Stimulated activated CD8-positive, alpha-beta memory T cell treated with anti-CD3 and anti-CD28 coated beads, Interleukin-15, amount 100 ng/mL, for 4 hours (primary cell): ENCODE data around the gene DAPK2.
"Not testable (repeated sequence)": the region's sequence is repeated elsewhere in the genome, so short reads cannot be mapped to it uniquely, and the experiment has no call there.

Experiments used
- DNase-seq, 2 donors: peaks; one replicate each; pipeline ENCODE4 v3.0.0-alpha.2; 2020; ENCODE audit warnings: low read depth in 2 of 2

DAPK2 gene

GRCh38 chr15:64053674-64054073, 7.4 kb upstream of the DAPK2 start:
- DNase-seq = not testable (repeated sequence)

- no peak for DNase-seq
These were observed 6.7 kb upstream of the DAPK2 start for GRCh38 chr15:64052925-64053491.

- no peak for DNase-seq
These were observed 5.3 kb upstream of the DAPK2 start for GRCh38 chr15:64051407-64052259.

GRCh38 chr15:64051093-64051402, 4.8 kb upstream of the DAPK2 start:
- DNase-seq = no peak

DNA sequence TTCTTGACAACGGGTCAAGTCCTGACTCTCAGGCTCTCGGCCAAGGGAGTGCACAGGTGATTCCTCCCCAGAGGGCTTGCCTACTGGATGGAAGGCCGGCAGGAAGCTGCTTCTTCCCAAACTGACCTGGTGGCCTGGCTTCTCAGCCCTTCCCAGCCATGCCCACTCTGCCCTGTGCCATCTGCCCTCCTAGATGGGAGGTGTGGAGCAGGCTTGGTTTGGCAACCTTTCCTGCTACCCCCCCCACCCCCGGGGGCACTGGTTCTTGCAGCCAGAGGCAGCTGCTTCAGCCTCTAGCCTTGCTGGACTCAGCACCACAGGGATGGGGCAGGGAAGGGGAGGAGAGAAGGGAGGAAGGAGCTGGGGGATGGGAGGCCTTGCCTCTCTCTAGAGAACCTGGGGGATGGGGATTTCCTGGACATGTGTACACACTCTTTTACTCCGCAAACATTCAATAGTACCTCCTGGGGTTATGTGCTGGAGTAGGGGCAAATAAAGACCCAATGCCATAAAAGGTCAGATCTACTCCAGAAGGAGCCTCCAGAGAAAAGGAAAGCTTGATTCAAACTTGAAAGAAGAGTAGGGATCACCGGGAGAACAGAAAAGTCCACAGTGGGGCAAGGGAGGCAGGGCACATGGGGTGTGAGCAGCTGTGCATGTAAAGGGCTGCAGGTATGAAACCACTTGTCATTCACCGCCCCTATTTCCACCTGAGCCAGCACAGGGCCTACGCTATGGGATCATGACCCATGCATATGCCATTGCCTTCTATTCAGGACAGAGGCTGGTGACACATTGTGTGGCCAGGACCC, 4.2 kb upstream of the DAPK2 start:
- DNase-seq = no peak

DNA sequence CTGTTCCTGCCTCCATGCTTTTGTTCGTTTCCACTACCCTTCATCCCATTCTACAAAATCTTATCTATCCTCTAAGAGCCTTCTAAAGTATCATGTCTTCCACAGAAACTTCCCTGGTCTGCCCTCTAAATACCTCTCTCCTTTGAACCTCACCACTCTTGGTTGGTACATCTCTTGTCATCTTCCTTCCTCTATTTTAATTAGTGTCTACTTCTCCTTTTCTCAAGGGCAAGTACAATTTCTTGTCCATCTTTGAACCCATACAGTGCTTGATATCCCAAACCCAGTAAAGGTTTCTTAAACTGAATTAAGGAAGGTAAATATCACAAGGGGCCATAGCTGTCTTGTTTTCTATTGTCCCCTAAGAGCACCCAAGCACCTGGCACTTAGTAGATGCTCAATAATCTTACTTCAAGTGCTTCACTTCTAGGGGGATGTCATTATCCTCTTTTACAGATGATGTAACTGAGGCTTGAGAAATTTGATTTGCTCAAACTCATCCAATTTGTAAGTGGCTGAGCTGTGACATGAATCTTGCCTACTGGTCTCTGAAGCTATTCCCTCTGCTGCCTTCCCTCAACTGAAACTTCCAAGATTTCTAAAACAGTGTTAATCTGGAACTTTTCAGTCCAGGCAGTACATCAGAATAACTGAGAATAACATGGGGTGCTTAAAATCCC, 2.6 kb upstream of the DAPK2 start:
- no peak for DNase-seq

DNA sequence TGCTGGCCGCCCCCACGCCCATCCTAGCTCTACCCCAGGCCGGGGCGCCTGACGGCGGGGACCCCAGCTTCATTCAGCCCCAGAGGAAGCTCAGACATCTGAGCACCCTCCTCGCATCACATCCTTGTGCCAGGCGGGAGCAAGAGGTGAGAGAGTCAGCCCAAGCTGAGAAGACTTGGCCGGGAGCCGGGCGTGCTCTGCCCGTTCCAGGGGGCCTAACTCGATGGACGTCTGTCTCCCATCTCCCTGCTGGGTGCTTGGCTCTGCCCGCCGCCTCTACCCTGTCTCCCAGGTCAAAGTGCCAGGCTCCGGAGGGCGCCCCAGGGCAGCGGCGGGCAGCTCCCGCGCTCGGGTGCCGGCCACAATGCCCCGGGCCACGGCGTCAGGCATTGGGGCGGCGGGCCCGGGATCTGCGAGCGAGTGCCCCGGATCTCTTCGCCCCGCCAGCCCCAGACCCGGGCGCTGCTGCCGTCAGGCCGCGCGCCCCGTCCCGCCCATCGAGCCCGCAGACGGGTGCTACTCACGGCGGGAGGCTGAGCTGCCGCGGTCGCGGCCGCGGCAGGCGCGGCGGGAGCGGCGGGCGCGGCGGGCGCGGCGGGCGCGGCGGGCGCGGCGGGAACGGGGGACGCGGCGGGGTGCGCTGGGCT, 388 bp downstream of the DAPK2 start:
- no peak for DNase-seq

- DNase-seq = no peak
These were observed 1.2 kb downstream of the DAPK2 start for GRCh38 chr15:64045101-64045435.

- no peak for DNase-seq
These were observed 1.8 kb downstream of the DAPK2 start for GRCh38 chr15:64044300-64045100.

GRCh38 chr15:64038878-64039610, 7.2 kb downstream of the DAPK2 start:
- no peak for DNase-seq

GRCh38 chr15:64037966-64038365, 8.3 kb downstream of the DAPK2 start:
- DNase-seq = no peak

DNA sequence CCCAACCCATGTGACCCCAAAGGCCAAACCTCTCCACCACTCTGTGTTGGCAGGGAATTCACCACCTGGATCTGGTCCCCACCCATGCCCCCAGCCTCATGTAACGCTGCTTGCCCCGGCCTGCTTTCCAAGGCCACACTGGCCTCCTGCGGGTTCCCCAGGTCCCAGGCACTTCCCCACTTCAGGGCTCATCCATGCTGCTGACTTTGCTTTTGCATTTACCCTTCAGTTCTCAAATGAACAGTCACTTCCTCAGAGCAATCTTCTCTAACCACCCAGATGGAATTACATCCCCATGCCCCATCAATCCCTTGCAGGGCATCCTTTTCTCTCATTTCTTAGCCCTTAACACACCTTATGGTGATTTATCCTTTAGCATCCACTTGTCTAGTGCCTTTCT, 9.2 kb downstream of the DAPK2 start:
- DNase-seq = no peak

GRCh38 chr15:64035525-64035924, 10.8 kb downstream of the DAPK2 start:
- DNase-seq = no peak

DNA sequence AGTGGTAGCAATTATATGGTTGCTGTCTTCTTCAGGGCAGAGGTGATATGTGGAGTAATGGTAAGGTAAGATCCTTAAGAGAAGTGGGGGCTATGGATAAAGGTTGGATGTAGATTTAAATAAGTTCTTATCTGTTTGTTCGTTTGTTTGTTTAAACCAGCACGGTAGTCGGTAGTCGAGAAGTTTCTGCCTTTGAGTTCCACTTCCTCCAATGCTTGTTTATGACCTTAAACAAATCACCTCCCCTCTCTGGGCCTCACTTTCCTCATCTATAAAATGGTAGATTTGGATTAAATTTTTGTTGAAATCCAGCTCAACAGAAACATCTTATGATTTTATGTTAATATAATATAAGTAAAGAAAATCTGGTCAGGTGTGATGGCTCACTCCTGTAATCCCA, 11.8 kb downstream of the DAPK2 start:
- no peak for DNase-seq

GRCh38 chr15:64032329-64032728, 14.0 kb downstream of the DAPK2 start:
- DNase-seq = no peak

- DNase-seq = no peak
These were observed 16.2 kb downstream of the DAPK2 start for GRCh38 chr15:64030123-64030522.

GRCh38 chr15:64029633-64030032, 16.7 kb downstream of the DAPK2 start:
- no peak for DNase-seq

DNA sequence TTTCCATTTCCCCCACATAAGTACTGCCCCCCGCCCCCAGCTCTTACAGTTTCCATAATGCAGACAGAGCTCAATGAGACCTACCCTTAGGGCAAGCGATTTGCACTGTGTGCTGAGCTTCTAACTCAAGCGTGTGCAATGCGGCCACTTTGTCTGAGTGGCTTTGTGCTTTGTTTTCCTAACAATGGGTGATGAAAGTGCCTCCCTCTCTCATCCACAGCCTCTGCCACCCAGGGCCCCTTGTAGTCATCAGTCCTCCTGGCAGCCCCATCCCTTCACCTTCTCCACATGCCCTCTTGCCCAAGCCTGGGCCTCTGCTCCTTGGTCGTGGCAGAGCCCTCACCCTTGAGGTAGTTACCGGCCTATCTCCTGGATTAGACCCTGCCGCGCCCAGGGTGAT, 17.2 kb downstream of the DAPK2 start:
- no peak for DNase-seq

DNA sequence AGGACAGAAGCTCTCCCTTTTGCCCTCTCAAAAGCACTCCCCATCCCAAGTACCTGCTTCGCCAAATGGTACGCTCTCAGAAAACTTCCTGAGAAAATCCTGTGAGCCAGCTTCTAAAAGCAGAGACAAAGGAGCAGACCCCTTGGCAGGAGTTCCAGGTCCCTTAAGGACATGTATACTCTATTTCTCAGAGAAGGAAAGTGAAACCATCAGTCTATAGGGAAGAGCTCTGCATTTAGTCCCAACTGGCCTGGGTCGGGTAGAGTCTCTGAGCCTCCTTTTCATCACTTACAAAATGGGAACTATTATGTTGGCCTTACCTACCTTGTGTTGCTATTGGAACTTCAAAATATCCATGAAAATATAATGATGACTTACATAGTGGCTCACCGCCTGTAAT, 19.7 kb downstream of the DAPK2 start:
- no peak for DNase-seq
